ENCODE results near the gene VIPR1.

DNA sequence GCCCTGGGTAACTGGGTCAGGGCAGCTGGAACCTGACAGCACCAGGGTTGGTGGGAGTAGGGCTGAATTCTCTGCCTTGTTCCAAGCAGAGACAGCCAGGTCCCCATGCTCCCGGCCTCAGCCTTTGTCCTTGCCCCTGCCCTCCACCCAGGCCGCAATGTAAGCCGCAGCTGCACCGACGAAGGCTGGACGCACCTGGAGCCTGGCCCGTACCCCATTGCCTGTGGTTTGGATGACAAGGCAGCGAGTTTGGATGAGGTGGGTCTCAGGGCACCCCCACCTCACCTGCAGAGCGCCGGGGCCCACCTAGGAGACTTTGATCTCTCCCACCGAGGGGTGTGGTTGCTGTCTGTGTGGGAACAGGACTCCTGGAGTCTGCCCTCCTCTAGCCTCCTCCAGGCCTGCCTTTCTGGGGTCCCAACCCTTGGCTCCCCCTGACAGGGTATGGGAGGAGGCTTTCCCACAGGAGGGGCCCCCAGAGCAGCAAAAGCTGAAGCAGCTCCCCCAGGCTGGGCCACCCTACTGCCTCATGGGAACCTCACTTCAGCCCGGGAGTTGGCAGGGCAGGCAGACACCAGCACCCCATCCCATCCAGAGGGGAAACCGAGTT, 23.4 kb downstream of the VIPR1 start:
- TF ChIP-seq, protein P1, sequence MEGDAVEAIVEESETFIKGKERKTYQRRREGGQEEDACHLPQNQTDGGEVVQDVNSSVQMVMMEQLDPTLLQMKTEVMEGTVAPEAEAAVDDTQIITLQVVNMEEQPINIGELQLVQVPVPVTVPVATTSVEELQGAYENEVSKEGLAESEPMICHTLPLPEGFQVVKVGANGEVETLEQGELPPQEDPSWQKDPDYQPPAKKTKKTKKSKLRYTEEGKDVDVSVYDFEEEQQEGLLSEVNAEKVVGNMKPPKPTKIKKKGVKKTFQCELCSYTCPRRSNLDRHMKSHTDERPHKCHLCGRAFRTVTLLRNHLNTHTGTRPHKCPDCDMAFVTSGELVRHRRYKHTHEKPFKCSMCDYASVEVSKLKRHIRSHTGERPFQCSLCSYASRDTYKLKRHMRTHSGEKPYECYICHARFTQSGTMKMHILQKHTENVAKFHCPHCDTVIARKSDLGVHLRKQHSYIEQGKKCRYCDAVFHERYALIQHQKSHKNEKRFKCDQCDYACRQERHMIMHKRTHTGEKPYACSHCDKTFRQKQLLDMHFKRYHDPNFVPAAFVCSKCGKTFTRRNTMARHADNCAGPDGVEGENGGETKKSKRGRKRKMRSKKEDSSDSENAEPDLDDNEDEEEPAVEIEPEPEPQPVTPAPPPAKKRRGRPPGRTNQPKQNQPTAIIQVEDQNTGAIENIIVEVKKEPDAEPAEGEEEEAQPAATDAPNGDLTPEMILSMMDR (IDR thresholded peaks at IDR 0.05) = no peak
- TF ChIP-seq EZH2 (IDR thresholded peaks at IDR 0.05; ENCODE audit: borderline replicate concordance, insufficient read depth, low read depth, low read length, poor library complexity, severe bottlenecking) = no peak
